HG03565 (cell line): ENCODE measurements around the gene TIMMDC1.
"Not testable (repeated sequence)": the region's sequence is repeated elsewhere in the genome, so short reads cannot be mapped to it uniquely, and the experiment has no call there.

ENCODE experiments used
- ATAC-seq: cut with Tn5 transposase; IDR thresholded peaks from one replicate; pipeline ENCODE4 v1.9.1; 2021; ENCODE audit warnings: mild to moderate bottlenecking, moderate library complexity; ENCODE audit not compliant: unreplicated experiment

TIMMDC1 gene

DNA sequence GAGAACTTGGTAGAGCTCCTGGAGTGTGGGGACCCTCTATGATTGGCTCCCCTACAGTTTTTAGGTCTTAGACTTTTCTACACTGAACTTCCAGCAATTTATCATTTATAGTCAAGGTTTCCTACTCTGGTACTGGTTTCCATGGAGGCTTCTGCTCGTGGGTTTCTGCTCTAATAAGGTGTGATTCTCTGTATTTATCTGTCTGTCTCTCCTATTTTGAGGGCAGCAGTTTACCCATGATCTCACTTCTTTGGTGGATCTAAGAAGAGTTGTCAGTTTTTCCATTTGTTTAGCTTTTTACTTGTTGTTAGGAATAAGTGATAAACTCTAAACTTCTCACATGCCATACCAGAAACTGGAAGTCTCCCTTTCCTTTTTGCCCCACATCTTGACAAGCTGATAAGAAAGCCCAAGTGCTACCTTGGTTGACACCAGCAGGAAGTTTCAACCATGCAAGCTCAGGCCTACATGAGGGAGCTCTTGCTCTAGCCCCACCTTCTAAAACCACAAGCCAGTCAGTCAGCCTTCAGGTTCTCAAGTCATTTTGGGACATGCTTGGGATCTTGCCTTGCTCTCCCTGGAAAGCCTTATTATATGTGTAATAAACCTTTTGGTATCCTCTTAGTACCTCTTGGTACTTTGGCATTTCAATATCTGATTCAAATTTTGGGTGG lies 10.0 kb downstream of the TIMMDC1 start:
- peak; percentile 69 for ATAC-seq

DNA sequence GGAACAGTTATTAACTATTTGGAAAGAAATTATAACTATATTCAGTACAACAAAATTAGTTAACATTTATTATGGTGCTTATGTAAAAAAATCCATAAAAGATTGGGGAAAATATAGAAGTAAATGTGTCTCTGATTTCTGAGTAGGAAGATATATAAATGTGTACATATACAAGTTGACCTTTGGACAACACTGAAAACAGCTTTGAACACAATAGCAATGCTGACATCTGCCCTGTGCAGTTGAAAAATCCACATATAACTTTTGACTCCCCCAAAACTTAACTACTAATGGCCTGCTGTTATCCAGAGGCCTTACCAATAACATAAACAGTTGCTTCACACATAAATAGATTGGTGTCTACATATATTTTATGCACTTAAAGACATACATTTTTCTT lies 12.3 kb downstream of the TIMMDC1 start:
- no peak for ATAC-seq

DNA sequence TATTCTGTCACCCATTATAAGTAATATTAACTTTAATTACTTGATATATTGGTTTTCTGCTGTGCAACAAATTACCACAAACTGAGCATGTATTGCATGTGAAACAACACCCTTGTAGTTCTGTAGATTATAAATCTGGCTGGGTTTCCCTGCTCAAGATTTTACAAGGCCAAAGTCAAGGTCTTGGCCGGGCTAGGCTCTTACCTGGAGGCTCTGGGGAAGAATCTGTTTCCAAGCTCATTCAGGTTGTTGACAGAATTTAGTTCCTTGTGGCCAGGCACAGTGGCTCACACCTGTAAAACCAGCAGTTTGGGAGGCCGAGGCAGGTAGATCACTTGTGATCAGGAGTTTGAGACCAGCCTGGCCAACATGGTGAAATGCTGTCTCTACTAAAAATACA lies 16.3 kb downstream of the TIMMDC1 start:
- no peak for ATAC-seq

DNA sequence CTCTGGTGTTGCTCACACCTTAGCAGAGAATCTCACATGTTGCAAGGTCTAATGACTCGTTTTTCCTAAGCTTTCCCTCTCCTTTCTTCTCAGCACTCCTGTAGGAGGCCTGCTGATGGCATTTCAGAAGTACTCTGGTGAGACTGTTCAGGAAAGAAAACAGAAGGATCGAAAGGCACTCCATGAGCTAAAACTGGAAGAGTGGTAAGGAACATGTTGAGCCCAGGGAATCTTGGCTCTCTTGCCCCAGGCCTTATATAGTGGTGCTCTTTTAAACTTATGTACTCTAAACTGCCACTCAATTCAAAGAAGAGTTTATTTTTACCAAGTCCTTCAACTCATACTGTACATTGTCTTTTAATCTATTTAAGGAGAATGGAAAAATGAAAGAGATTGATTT lies 18.8 kb downstream of the TIMMDC1 start:
- ATAC-seq: no peak

DNA sequence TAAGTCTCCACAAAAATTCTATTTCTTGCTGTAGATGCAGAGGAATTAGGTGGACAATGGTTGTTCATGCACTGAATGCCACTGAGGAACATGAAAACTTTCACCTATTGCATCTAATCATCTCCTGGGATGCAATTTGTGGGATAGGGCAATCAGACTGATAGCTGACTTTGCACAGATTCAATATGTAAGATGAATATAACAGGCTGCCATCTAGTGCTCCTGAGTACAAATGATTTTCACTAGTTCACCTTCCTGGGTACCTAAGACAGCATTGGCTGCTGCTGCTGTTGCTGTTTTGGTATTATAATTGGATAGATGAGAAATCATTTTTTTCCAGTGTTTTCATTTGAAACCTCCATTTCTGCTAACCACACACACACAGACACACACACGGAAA lies 19.7 kb downstream of the TIMMDC1 start:
- no peak for ATAC-seq

DNA sequence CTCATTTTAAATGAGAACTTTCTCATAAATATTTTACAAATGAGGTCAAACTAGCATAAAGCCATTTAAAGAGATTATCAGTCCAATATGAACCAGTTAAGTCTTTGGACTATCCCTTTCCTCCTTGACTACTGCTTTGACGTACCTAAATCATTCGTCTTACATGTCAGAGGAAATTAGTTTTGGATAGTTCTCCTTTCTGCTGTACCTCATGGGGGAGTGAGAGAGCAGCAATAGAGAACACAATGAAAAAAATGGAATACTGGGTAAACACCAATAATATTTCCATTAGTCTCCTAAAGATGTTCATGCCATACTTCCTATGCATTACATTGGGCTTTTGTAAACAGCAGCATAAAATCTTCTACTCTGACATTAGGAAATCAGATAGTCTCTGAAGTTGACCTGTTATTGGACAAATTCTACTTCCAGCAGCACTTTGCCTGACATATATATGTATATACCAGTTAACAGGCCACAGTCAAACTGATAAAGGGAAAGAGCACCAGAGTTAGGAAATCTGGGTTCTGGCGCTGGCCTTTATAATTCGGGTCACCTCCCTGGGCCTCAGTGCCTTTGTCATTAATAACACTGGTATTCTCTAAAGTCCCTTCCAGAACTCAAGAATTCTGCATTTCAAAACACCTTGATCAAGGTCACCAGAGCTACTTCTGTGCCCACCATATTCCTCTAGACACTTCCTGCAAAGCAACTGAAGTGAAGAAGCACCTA lies 26.8 kb downstream of the TIMMDC1 start:
- no peak for ATAC-seq

DNA sequence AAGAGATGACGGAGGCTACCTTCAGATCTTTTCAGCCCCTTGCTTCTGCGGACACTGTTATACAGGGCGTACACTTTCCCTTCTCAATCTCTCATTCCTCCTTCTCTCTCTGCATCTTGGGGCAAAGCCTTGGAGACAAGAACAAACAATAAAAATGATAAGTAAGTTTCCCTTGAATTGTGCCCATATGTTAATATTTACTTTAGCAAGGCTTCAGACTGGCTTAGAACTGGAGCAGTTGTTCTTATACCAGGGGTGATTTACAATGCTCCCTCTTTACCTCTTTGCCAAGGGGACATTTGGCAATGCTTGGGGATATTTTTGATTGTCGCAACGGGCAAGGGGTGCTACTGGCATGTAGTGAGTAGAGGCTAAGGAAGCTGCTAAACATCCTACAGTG lies 29.4 kb downstream of the TIMMDC1 start:
- no peak for ATAC-seq

DNA sequence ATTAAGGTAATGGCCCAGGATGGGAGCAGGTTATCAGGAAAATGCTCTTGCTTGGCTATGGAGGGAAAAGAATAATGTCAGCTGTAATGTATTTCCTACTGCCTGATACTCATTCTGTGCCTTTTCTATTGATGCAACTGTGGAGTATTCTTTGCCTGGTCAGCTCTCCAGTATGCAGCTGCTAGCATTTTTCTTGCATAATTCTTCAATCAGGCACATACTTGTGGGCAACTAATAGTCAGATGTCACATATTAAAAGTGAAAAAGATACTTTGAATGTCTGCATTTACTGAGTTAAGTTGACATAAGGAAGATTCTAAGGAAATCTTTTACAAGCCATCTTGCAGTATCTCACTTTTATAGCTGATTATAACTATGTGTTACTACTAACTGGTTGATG lies 31.5 kb downstream of the TIMMDC1 start:
- ATAC-seq: no peak

DNA sequence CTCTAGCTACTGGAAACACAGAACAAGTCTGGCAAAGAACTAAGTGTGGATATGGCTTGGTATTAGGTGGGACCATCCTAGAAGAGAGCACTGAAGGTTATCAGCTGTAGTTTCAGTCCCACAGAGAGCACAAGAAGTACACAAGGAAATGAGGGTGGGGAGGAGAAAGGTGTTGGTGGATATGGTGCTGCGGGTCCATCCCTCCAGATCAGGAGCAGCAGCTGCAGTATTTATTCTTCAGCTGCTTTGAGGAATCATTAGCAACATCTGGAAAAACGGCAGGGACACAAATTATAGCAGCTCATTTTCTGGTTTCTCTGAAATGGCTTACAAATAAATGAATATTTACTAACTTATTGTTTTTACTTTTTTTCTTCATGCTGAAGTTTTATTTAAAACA lies 32.1 kb downstream of the TIMMDC1 start:
- ATAC-seq: no peak

DNA sequence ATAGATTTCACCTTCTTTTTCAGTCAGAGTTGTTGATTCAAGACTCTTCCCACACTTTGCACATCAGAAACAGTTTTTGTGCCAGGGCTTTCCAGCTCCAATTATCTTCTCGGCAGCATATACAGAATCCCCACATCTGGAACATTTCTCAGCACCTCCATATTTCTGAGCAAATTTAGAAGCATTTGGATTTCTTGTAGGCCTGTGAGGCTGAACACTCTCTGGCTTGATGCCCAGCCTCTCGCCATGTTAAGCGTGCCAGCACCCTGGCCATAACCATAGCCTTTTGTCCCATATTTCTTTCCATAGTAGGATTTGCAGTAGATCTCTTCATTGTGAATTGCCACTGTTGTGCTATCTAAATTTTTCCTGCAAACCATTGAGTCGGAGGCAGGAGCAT lies 32.8 kb downstream of the TIMMDC1 start:
- ATAC-seq: no peak

DNA sequence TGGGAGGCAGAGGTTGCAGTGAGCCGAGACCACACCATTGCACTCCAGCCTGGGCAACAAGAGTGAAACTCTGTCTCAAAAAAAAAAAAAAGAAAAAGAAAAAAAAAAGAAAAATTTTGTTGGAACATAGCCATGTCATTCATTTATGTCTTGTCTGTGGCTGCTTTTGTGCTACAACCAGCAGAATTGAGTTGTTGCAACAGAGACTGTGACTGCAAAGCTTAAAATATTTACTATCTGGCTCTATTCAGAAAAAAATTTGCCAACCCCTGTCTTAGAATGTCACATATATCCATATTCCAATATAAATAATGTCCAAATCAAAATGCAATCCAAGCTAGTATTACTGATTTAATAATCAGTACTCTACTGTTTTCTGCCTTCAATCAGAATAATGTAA lies 35.9 kb downstream of the TIMMDC1 start:
- ATAC-seq: no peak

DNA sequence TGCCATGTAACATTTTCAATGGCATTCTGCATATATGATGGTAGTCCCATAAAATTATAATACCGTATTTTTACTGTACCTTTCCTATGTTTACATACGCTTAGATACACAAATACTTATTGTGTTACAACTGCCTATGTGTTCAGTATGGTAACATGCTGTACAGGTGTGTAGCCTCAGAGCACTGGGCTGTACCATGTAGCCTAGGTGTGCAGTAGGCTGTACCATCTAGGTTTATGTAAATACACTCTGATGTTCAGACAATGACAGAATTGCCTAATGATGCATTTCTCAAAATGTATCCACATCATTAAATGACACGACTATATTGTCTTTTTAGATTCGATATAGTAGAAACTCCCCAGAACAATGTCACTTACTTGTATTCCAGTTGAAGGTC lies 38.4 kb downstream of the TIMMDC1 start:
- ATAC-seq: no peak

DNA sequence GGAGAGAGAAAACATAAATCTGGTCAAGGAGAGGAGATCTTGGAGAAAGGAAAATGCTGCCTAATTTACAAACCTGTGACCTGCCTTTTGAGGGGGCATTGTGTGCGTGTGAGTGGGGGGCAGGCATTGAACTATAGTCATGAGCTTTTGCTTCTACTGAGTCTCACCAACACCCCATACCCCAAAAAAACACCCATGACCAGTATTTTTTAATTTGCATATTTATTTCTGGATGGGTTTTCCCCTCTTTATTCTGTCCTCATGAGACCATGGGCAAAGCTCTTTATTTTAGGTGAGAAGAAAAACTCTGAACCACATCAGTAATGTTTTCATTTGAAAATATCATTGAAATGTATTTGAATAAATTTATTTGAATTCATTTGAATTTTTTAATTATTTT lies 40.4 kb downstream of the TIMMDC1 start:
- ATAC-seq: no peak

DNA sequence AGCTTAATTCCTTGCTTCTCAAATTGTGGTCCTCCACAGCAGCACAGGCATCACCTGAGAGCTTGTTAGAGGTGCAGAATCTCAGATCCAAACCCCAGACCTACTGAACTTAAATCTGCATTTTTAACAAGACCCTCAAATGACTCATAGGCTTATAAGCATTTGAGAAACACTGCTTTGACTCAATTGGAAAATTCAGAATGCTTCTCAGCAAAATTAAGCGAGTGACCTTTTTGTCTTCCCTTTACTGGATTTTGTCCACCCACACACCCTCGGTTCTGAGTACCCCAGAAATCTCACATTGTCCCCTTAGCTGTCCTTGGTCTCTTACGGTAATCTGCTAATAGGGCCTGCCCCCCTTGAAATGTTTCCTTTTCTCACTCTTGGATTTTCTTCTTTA lies 43.2 kb downstream of the TIMMDC1 start:
- ATAC-seq: no peak

DNA sequence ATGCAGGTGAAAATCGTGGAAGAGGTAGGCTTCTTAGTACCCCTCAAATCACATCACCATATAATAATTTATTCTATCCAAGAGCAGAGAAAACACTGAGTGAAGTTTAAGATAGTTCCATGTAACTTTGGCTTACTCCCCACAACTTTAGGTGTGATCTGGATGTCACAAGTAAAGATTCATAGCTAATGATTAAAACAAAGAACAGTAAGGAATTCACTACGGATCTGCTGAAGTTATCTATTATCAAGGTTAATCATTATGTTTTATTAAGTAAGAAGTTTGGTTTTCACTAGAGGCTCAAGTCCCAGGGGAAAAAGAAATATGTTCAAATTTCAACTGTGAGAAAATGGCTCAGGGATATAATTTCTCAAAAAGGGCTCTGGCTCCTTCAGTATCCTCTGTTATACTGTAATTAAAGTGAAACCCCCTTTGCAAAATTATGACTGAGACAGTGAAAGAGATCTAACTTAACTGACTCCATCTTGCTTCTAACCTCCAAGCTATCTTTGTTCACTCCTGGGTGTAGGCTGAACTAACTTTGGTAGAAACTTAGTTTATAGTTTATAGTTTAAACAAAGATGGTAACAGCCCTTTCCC lies 43.9 kb downstream of the TIMMDC1 start:
- no peak for ATAC-seq

DNA sequence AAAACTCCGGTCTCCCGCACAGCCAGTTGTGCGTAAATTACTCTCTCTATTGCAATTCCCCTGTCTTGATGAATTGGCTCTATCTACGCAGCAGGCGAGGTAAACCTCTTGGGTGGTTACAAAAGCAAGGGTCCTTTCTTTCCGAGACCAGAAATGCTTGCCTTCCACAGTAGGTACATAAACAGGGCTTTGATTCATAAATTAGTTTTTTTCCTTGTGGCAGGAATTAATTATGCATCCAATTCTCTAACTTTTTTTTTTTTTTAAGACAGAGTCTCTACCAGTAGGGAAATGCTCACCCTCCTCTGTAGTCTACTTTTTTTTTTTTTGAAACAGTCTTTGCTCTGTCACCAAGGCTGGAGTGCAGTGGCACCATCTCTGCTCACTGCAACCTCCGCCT lies 44.8 kb downstream of the TIMMDC1 start:
- no peak for ATAC-seq

DNA sequence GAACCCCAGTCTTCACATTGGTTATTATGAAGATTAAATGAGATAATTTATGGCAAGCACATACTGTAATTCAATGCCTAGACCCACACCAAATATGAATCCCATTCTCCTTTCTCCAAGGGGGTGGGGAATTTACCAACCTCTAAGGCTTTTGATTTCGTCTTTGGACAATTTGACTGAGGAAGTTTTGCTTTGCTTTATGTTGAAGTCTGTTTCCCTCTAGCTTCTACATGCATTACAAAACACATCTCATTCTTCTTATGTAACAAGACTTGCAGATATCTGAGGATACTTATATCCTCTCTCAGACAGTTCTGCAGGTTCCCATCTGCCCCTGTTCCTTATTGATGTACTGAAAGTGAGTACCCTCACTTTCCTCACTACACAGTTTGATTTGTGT lies 48.9 kb downstream of the TIMMDC1 start:
- no peak for ATAC-seq

DNA sequence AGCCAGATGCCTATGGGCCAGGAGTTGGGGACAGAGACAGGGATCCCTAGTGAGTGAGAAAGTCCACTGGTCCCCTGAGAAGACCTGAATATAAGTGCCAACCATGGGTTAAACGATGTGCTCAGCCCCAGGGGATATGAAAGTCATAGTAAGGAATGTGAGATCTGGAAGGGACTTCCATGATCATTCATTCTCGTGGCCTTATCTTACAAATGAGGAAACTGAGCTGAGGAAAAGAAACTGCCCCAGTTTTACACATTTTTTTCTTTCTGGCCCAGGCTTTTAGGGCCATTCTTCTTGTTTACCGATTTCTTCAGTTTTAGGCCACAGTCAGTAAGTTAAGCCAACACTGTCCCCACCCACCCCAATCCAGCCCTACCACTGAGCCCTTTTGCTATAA lies 50.0 kb downstream of the TIMMDC1 start:
- ATAC-seq: no peak

DNA sequence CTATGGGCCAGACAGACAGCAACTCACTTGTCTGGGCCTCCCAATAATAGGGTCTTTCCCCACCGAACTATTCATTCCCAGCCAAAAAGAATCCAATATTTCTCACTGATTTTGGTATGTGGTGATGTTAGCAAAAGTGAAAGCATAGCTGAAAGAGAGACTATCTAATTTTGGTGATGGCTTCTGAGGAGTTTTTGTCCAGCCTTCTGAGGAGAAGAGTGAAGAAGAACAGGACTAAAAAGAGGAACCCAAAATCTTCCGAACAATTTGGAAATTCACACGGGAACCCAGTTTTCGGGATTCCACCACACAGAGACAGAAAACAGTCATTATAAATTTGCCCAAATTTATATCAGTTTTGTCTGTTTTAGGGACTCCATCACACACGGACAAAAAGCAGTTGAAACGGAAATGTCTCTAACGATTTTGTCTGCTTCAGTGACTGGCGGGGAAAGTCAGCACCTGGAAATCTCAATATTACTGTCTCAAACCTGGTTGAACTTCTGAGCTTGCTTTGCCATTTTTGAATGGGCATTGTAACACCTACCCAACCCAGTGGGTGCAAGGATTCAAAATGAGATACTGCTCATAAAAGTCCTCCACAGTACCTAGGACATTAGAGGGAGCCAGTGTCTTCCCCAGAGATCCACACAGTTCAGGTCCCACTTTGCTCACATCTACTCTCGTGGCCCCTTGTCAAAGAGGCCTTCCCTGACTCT lies 52.0 kb downstream of the TIMMDC1 start:
- peak; percentile 28 for ATAC-seq

DNA sequence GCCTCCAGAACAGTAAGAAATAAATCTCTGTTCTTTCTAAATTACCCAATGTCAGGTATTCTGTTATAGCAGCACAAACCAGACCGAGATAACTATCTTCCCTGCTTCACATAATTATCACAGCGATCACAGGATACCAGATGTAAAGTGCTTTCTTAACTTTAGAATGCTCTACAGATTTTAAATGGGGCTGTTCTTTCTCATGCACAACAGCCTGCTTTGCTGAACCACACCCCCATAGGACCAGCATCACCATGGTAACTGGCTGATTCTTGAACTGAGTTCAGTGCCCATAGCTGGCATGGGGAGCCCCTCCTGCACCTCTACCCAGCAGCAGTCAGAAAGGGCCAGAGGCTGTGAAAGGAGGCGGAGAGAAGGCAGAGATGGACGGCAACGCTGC lies 53.3 kb downstream of the TIMMDC1 start:
- no peak for ATAC-seq

DNA sequence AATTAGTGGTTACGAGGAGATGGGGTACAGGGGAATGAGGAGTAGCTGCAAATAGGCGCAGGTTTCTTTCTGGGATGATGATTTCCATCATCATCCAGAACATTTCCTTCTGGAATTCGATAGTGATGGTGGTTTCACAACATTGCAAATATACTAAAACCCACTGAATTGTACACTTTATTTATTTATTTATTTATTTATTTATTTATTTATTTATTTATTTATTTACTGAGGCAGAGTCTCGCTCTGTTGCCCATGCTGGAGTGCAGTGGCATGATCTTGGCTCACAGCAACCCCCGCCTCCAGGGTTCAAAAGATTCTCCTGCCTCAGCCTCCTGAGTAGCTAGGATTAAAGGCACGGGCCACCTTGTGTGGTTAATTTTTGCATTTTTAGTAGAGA lies 54.6 kb downstream of the TIMMDC1 start:
- ATAC-seq: not testable (repeated sequence)
